ENCODE data around the gene SUMO4.

The SUMO4 gene

GRCh38 chr6:149445095-149445466 lies 45.0 kb downstream of the SUMO4 start:
- TF ChIP-seq, protein P1, sequence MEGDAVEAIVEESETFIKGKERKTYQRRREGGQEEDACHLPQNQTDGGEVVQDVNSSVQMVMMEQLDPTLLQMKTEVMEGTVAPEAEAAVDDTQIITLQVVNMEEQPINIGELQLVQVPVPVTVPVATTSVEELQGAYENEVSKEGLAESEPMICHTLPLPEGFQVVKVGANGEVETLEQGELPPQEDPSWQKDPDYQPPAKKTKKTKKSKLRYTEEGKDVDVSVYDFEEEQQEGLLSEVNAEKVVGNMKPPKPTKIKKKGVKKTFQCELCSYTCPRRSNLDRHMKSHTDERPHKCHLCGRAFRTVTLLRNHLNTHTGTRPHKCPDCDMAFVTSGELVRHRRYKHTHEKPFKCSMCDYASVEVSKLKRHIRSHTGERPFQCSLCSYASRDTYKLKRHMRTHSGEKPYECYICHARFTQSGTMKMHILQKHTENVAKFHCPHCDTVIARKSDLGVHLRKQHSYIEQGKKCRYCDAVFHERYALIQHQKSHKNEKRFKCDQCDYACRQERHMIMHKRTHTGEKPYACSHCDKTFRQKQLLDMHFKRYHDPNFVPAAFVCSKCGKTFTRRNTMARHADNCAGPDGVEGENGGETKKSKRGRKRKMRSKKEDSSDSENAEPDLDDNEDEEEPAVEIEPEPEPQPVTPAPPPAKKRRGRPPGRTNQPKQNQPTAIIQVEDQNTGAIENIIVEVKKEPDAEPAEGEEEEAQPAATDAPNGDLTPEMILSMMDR (IDR thresholded peaks at IDR 0.05; ENCODE audit: borderline replicate concordance, insufficient read depth, low read depth, low read length) = no peak
- no peak overlapping the region for H3K4me3 ChIP-seq (ENCODE audit: low read depth, low read length)

GRCh38 chr6:149445573-149445972 lies 45.5 kb downstream of the SUMO4 start:
- no peak overlapping the region for H3K4me3 ChIP-seq (ENCODE audit: low read depth, low read length)
- TF ChIP-seq, protein P1 (IDR thresholded peaks at IDR 0.05; ENCODE audit: borderline replicate concordance, insufficient read depth, low read depth, low read length) = no peak

GRCh38 chr6:149446791-149447376 lies 46.8 kb downstream of the SUMO4 start:
- H3K4me3 ChIP-seq (ENCODE audit: low read depth, low read length) = no peak overlapping the region
- TF ChIP-seq, protein P1 (IDR thresholded peaks at IDR 0.05; ENCODE audit: borderline replicate concordance, insufficient read depth, low read depth, low read length) = no peak

- H3K4me3 ChIP-seq (ENCODE audit: low read depth, low read length) = no peak overlapping the region
- TF ChIP-seq, protein P1 (IDR thresholded peaks at IDR 0.05; ENCODE audit: borderline replicate concordance, insufficient read depth, low read depth, low read length) = no peak
Measured at GRCh38 chr6:149448821-149449453, 48.9 kb downstream of the SUMO4 start.

DNA sequence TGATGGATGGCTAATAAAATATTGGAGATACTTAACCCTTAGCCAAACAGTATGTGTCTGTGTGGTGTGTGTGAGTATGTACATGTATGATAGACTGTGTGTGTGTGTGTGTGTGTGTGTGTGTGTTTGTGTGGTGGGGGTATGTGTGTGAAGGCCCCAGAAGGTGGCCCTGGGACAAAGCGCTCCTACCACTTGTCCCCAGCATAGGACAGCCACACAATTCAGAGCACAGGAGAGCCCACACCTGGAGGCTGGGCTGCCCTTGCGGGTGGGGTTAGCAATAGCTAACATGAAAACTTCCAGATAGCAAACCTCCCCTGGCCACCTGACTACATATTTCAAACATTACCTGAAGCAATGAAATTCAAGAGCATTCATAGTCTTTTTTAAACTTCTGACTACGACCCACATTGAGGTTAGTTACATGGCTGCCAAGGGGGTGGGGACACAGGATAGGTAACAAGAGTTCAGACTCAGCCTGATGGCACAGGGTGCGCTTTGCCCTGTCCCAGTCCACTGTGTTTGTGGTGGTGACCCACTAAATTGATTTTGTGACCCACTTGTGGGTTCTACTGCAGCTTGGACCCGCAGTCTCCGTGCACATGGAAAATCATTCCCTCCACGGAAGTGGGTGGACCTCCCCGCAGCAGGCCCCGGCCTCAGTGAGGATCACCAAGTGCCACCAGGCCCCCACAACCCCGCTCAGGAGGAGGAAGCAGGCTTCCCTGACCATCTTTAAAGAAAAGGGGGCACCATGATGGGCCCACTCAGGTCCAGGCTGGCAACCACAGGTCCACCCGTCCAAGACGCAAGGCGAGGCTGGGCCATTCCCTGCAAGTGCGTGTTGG lies 50.0 kb downstream of the SUMO4 start:
- TF ChIP-seq, protein P1 (IDR thresholded peaks at IDR 0.05; ENCODE audit: borderline replicate concordance, insufficient read depth, low read depth, low read length) = no peak
- H3K4me3 ChIP-seq (ENCODE audit: low read depth, low read length) = no peak overlapping the region

Data from GM12875 (cell line).